Measurements from ENCODE around the gene GALNT18. TPM values are rescaled to one million over a fixed set of nuclear protein-coding genes. Genes with fewer than 3 reads are reported as not detected.

GALNT18 gene
- total RNA-seq, 1 donor from 2014 or later, result 6.6 TPM

GRCh38 chr11:11293798-11294550 is 327.8 kb downstream of the GALNT18 start:
- H3K4me3 ChIP-seq (ENCODE audit: low read depth, low read length), result no peak overlapping the region
- H3K36me3 ChIP-seq (ENCODE audit: control insufficient read depth, insufficient read depth, low read length), result no peaks in the 10 kb centered on the region
- TF ChIP-seq CTCF (IDR thresholded peaks at IDR 0.05; ENCODE audit: insufficient read depth, low read length, poor library complexity, severe bottlenecking), result no peak
- H3K27me3 ChIP-seq (ENCODE audit: control insufficient read depth, insufficient read depth, low read length), result peaks cover 4% of the 10 kb centered on the region
- DNase-seq (ENCODE audit: low read depth), result no peak

- no peak overlapping the region for H3K4me3 ChIP-seq (ENCODE audit: low read depth, low read length)
- H3K36me3 ChIP-seq (ENCODE audit: control insufficient read depth, insufficient read depth, low read length), result no peaks in the 10 kb centered on the region
- no peak for TF ChIP-seq CTCF (IDR thresholded peaks at IDR 0.05; ENCODE audit: insufficient read depth, low read length, poor library complexity, severe bottlenecking)
- DNase-seq (ENCODE audit: low read depth), result no peak
- H3K27me3 ChIP-seq (ENCODE audit: control insufficient read depth, insufficient read depth, low read length), result peaks cover 4% of the 10 kb centered on the region
Observed at GRCh38 chr11:11292839-11293238, 329.0 kb downstream of the GALNT18 start.

DNA sequence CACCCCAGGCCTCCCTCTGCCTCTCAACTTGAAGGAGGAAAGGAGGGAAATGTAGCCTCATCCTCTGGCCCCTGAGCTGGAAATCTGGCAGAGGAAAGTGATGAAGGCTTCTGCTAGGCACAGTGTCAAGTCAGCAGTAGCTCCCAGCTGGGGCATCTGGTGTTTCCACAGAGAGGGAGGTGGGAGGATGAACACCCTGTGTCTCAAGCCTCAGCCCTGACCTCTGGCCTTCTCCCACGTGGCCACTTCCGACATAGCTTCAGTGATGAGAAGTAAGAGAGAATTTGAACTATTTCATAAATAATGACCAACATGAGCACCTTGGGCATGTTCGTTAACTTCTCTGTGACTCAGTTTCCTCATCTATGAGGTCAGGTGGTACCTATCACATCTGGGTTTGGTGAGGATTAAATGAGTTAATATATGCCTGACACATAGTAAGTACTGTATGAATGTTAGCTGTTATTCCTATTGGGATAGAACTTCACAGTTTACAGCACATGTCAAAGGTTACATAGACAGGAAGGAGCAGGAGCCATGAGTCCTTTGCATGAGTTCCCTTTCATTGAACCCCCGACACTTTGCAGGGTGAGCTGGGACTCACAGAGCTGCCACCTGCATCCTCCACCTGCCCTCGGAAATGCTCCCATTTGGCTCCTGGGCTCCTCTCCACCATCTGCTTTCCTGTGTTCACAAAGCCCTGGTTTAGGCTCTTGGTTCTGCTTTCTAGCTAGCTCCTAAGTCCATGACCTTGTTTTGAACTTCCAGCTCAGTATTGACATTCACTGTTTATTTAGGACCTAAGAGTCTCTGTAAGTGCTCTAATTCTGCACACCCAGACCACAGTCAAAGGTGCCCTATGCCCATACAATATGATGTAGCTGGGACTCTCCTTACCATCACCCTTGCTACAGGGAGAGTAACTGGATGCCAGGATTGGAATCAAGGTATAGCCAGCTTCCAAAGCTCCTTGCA is 330.5 kb downstream of the GALNT18 start:
- no peak for DNase-seq (ENCODE audit: low read depth)
- Histone ChIP-seq H3K4me3 (ENCODE audit: low read depth, low read length) (no peak overlapping the region), H3K27me3 (ENCODE audit: control insufficient read depth, insufficient read depth, low read length) (no peaks in the 10 kb centered on the region), H3K36me3 (ENCODE audit: control insufficient read depth, insufficient read depth, low read length) (no peaks in the 10 kb centered on the region)
- no peak for TF ChIP-seq CTCF (IDR thresholded peaks at IDR 0.05; ENCODE audit: insufficient read depth, low read length, poor library complexity, severe bottlenecking)

- TF ChIP-seq CTCF (IDR thresholded peaks at IDR 0.05; ENCODE audit: insufficient read depth, low read length, poor library complexity, severe bottlenecking), result no peak
- no peak for DNase-seq (ENCODE audit: low read depth)
- Histone ChIP-seq H3K36me3 (ENCODE audit: control insufficient read depth, insufficient read depth, low read length) (no peaks in the 10 kb centered on the region), H3K27me3 (ENCODE audit: control insufficient read depth, insufficient read depth, low read length) (no peaks in the 10 kb centered on the region), H3K4me3 (ENCODE audit: low read depth, low read length) (no peak overlapping the region)
Observed at GRCh38 chr11:11290354-11290753, 331.5 kb downstream of the GALNT18 start.

- no peaks in the 10 kb centered on the region for H3K27me3 ChIP-seq (ENCODE audit: control insufficient read depth, insufficient read depth, low read length)
- no peak for TF ChIP-seq CTCF (IDR thresholded peaks at IDR 0.05; ENCODE audit: insufficient read depth, low read length, poor library complexity, severe bottlenecking)
- no peak for DNase-seq (ENCODE audit: low read depth)
Observed at GRCh38 chr11:11289669-11290068, 332.1 kb downstream of the GALNT18 start.

More at GRCh38 chr11:11289669-11290068, 332.1 kb downstream of the GALNT18 start:
- H3K4me3 ChIP-seq (ENCODE audit: low read depth, low read length), result no peak overlapping the region
- H3K36me3 ChIP-seq (ENCODE audit: control insufficient read depth, insufficient read depth, low read length), result no peaks in the 10 kb centered on the region
